ENCODE data around the gene NPRL2. TPM values are rescaled to one million over a fixed set of nuclear protein-coding genes. Genes with fewer than 3 reads are reported as not detected.
A peak's percentile ranks its signal among the peaks of the same experiment; 100 is the strongest.

Gene NPRL2
- total and polyA plus RNA-seq, 9 of the 15 experiments (the other 6 are each of a cell fraction or from before 2014, with no cell fraction given): 17.4 to 40.4 (median 24.4) TPM

DNA sequence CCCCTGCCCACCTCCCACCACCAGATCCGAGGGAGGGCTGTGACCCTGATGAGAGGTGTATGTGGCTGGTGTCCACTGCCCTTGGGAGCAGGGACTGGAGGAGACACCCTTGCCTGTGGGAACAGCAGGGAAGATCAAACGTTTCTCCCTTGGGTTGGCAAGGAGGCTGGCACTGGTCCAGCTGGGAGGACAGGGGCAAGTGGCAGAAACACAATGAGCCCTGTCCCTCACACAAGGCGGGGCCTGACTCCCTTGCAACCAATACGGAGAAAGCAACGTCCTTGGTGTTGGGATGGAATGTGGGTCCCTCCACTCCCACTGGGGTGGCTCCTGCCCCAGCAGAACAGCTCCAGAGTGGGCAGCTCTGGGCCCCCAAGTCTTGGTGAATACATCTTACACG is 33.3 kb downstream of the NPRL2 start:
- Histone ChIP-seq H3K4me1 (replicated peaks in 1 of 2; ENCODE audit: control insufficient read depth in 2 of 2, insufficient read depth in 2 of 2, low read length in 2 of 2) (peaks cover 27 to 59% of the 10 kb centered on the region in 2 experiments), H3K27ac (ENCODE audit: extremely low read depth, low read depth, low read length) (peak overlapping the region; percentile 47; the same call in 2 of the 3 replicates), H2AFZ (ENCODE audit: low read depth, low read length) (no peak overlapping the region), H3K27me3 (ENCODE audit: control insufficient read depth in 2 of 2, insufficient read depth in 2 of 2, low read length in 2 of 2) (no peaks in the 10 kb centered on the region), H3K9ac (ENCODE audit: insufficient read depth in 1 of 2, low read depth in 2 of 2, low read length in 2 of 2) (peak overlapping the region in 1 of 2 experiments; percentile 86; a peak in 2 of 4 replicates), H3K9me1 (ENCODE audit: control insufficient read depth, insufficient read depth, low read length) (no peaks in the 10 kb centered on the region), H3K4me2 (ENCODE audit: insufficient read depth, low read length) (peak overlapping the region; percentile 65), H3K9me3 (replicated peaks; ENCODE audit: control insufficient read depth, insufficient read depth, low read depth, low read length) (no peaks in the 10 kb centered on the region), H3K79me2 (ENCODE audit: control insufficient read depth, insufficient read depth, low read length) (peaks cover 22% of the 10 kb centered on the region), H4K20me1 (replicated peaks; ENCODE audit: control insufficient read depth, insufficient read depth, low read length) (no peaks in the 10 kb centered on the region), H3K36me3 (ENCODE audit: control insufficient read depth, insufficient read depth, low read length) (peaks cover 20% of the 10 kb centered on the region; the same call in 2 of the 3 replicates), H3K4me3 (no peak overlapping the region)
- intact Hi-C loops (cut with micrococcal nuclease) (no loop called here), in situ Hi-C loops (cut with MboI) (no loop called here)
- CTCF ChIA-PET (ENCODE audit: low intra/inter-chr PET ratio): no interaction called here
- DNase-seq (ENCODE audit: extremely low read depth in 1 of 4, low spot score in 3 of 4): no peak
- POLR2A ChIA-PET: interaction anchor here (0.7 to 1.1 kb wide), 5 partner anchors 11 to 543 kb away, joined by 3 to 5 read pairs (median 3); partner anchors contain the start of genes HYAL3, NAA80 and TUSC2
- no peak for TF ChIP-seq CREM (IDR thresholded peaks at IDR 0.05; ENCODE audit: low read depth)
- TF ChIP-seq TBP (optimal IDR thresholded peaks at IDR 0.05; ENCODE audit: low read depth, low read length): peak; percentile 5
- peak; percentile 62 for TF ChIP-seq NFIC (IDR thresholded peaks at IDR 0.05)
- no peak for ATAC-seq
- FAIRE-seq: no peak
- no TSS peak for BruUV-seq (replicated peaks)
- 30% methylated on average over 4 of the region's 6 CpGs for WGBS (ENCODE audit: insufficient coverage, low coverage, missing lambda C conversion rate)

DNA sequence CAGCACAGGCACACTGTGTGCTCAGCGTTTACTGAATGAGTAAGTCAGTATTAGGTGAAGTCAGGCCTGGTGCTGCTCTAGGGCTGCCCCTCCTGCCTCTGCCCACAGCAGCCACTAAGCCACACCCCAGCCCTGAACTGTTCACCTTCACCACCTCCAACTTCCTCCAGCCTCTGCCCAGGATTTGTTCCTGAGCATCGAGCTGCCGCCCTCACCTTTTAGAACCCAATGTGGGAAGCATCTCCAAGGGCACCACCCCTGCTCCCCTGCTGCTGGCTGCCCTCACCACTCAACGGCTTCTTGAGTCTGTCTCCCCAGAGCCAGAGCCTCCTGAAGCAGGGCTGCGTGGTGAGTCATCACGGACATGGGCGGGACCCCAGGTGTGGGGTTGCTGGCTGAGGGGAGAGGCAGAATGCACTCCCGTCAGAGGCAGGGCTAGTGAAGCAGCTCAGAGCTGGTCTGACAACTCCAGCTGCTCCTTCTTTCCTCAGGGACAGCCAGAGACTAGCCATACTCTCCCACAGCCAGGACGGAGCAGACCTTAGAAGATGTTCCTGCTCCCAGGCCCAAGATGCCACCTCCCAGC is 33.8 kb downstream of the NPRL2 start:
- in situ Hi-C loops (cut with MboI): no loop called here
- DNase-seq (ENCODE audit: extremely low read depth in 1 of 4, low spot score in 3 of 4): peak; percentile 62 to 85 (median 66)
- peak; percentile 43; the same call in 1 of the 2 replicates for TF ChIP-seq HDGF (IDR thresholded peaks at IDR 0.05)
- TF ChIP-seq, protein P1, sequence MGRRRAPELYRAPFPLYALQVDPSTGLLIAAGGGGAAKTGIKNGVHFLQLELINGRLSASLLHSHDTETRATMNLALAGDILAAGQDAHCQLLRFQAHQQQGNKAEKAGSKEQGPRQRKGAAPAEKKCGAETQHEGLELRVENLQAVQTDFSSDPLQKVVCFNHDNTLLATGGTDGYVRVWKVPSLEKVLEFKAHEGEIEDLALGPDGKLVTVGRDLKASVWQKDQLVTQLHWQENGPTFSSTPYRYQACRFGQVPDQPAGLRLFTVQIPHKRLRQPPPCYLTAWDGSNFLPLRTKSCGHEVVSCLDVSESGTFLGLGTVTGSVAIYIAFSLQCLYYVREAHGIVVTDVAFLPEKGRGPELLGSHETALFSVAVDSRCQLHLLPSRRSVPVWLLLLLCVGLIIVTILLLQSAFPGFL (CRISPR knock-in tag; IDR thresholded peaks at IDR 0.05): no peak
- no peak for TF ChIP-seq HNRNPLL (IDR thresholded peaks at IDR 0.05; ENCODE audit: low read depth, low read length, poor library complexity, severe bottlenecking)
- peak; percentile 38; the same call in 1 of the 2 replicates for TF ChIP-seq CTBP1 (IDR thresholded peaks at IDR 0.05; ENCODE audit: borderline replicate concordance)
- TF ChIP-seq FOSL1 (tag; conservative IDR thresholded peaks at IDR 0.05): peak; percentile 79
- TF ChIP-seq, protein P2, sequence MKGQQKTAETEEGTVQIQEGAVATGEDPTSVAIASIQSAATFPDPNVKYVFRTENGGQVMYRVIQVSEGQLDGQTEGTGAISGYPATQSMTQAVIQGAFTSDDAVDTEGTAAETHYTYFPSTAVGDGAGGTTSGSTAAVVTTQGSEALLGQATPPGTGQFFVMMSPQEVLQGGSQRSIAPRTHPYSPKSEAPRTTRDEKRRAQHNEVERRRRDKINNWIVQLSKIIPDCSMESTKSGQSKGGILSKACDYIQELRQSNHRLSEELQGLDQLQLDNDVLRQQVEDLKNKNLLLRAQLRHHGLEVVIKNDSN (CRISPR knock-in tag; IDR thresholded peaks at IDR 0.05): peak; percentile 17; the same call in 1 of the 2 replicates
- TF ChIP-seq, protein P3, sequence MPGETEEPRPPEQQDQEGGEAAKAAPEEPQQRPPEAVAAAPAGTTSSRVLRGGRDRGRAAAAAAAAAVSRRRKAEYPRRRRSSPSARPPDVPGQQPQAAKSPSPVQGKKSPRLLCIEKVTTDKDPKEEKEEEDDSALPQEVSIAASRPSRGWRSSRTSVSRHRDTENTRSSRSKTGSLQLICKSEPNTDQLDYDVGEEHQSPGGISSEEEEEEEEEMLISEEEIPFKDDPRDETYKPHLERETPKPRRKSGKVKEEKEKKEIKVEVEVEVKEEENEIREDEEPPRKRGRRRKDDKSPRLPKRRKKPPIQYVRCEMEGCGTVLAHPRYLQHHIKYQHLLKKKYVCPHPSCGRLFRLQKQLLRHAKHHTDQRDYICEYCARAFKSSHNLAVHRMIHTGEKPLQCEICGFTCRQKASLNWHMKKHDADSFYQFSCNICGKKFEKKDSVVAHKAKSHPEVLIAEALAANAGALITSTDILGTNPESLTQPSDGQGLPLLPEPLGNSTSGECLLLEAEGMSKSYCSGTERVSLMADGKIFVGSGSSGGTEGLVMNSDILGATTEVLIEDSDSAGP (CRISPR knock-in tag; IDR thresholded peaks at IDR 0.05): 0 out of 2 replicates have a peak, but pooled peaks have one; percentile 27
- 0 out of 2 replicates have a peak, but pooled peaks have one; percentile 37 for TF ChIP-seq SP1 (CRISPR knock-in tag; IDR thresholded peaks at IDR 0.05)
- peak; percentile 23 for TF ChIP-seq FOS (IDR thresholded peaks at IDR 0.05; ENCODE audit: extremely low read depth, insufficient read length)

More for the DNA sequence above, 33.8 kb downstream of the NPRL2 start:
- CTCF ChIA-PET (ENCODE audit: low intra/inter-chr PET ratio): no interaction called here
- H3K36me3 ChIP-seq (ENCODE audit: control insufficient read depth, insufficient read depth, low read length): peaks cover 20% of the 10 kb centered on the region; the same call in 2 of the 3 replicates
- FAIRE-seq: peak; percentile 89
- H3K27me3 ChIP-seq (ENCODE audit: control insufficient read depth in 2 of 2, insufficient read depth in 2 of 2, low read length in 2 of 2): no peaks in the 10 kb centered on the region
- no peaks in the 10 kb centered on the region for H3K9me3 ChIP-seq (replicated peaks; ENCODE audit: control insufficient read depth, insufficient read depth, low read depth, low read length)
- H3K4me3 ChIP-seq: no peak overlapping the region
- H3K4me2 ChIP-seq (ENCODE audit: insufficient read depth, low read length): peak overlapping the region; percentile 65
- no peaks in the 10 kb centered on the region for H3K9me1 ChIP-seq (ENCODE audit: control insufficient read depth, insufficient read depth, low read length)
- no peak overlapping the region for H2AFZ ChIP-seq (ENCODE audit: low read depth, low read length)
- 4% methylated on average over 4 of the region's 9 CpGs for WGBS (ENCODE audit: insufficient coverage, low coverage, missing lambda C conversion rate)
- H3K27ac ChIP-seq (ENCODE audit: extremely low read depth, low read depth, low read length): peak overlapping the region; percentile 47; the same call in 2 of the 3 replicates
- no peaks in the 10 kb centered on the region for H4K20me1 ChIP-seq (replicated peaks; ENCODE audit: control insufficient read depth, insufficient read depth, low read length)
- POLR2A ChIA-PET: interaction anchor here (0.7 to 1.1 kb wide), 4 partner anchors 11 to 543 kb away, joined by 3 to 5 read pairs (median 4); partner anchors contain the start of gene TUSC2
- peak; percentile 75 for ATAC-seq
- peaks cover 23 to 53% of the 10 kb centered on the region in 2 experiments for H3K4me1 ChIP-seq (replicated peaks in 1 of 2; ENCODE audit: control insufficient read depth in 2 of 2, insufficient read depth in 2 of 2, low read length in 2 of 2)
- intact Hi-C loops (cut with micrococcal nuclease): no loop called here
- no TSS peak for BruUV-seq (replicated peaks)
- peak overlapping the region in 1 of 2 experiments; percentile 86; a peak in 2 of 4 replicates for H3K9ac ChIP-seq (ENCODE audit: insufficient read depth in 1 of 2, low read depth in 2 of 2, low read length in 2 of 2)
- peaks cover 22% of the 10 kb centered on the region for H3K79me2 ChIP-seq (ENCODE audit: control insufficient read depth, insufficient read depth, low read length)

All from K562 (cell line).